Activated CD8-positive, alpha-beta memory T cell treated with anti-CD3 and anti-CD28 coated beads for 1 hour (primary cell): ENCODE measurements around the gene SUPT20H.
A peak's percentile ranks its signal among the peaks of the same experiment; 100 is the strongest.

ENCODE experiments used
- DNase-seq, 2 donors: peaks; one replicate each; pipeline ENCODE4 v3.0.0-alpha.2; 2020; ENCODE audit warnings: low read depth in 1 of 2; ENCODE audit errors: extremely low read depth in 1 of 2

Gene SUPT20H

GRCh38 chr13:37009692-37010091 is 49.8 kb downstream of the SUPT20H start:
- no peak for DNase-seq

- no peak for DNase-seq
Observed at GRCh38 chr13:37001921-37002250, 57.6 kb downstream of the SUPT20H start.

DNA sequence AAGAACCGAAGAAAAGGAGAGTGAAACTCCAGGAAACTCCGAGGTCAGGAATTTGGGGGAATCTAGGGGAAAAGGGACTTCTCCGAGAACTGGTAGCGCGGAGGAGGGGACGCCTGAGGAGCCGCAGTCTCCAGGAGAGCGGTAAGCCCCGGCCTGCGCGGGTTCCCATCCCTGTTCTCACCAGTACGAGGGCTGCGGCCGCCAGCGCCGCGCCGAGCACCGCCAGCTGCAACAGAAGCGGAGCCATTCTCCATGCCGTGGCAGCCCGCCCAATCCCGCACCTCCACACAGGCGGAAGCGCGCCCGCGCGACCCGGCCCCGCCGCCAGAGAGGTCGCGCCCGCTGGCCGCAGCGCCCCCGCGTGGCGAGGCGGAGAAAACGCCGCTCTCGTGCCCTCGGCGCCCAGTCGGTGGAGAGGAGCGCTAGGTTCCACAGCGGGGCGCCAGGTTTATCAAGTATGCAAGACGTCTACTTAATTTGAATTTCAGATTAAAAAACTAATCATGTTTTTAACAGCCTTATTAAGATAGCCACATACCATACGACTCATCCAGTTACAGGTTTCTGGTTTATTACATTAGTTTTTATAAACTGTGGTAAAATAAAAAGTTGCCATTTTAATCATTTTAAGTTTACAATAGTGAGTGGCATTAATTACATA is 60.3 kb downstream of the SUPT20H start, which contains the start of gene ALG5:
Gene ALG5, minus strand, starts transcription at position 287 of the 661 bp plus-strand sequence. Its CDS starts 40 bp downstream, at position 247.
- DNase-seq: peak; percentile 77 to 89

DNA sequence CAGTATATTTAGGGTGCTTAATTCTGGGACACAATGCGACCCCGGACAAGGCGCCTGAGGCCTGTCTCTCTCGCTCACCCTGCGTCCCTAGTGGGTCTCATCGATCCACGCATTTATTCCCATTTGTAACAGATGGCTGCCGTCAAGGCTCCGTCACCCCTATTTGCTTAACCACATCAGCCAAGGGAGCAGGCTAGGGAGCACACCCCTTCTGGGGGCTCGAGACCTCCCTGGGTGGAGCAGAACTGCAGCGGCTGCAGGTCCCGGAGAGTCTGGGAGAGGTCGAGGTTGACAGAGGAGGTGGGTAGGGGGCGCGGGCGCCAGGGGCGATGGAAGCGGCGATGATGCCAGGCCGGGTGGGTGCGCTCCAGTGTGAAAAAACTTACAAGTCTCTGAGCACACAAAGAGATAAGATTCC is 60.9 kb downstream of the SUPT20H start:
- no peak for DNase-seq

DNA sequence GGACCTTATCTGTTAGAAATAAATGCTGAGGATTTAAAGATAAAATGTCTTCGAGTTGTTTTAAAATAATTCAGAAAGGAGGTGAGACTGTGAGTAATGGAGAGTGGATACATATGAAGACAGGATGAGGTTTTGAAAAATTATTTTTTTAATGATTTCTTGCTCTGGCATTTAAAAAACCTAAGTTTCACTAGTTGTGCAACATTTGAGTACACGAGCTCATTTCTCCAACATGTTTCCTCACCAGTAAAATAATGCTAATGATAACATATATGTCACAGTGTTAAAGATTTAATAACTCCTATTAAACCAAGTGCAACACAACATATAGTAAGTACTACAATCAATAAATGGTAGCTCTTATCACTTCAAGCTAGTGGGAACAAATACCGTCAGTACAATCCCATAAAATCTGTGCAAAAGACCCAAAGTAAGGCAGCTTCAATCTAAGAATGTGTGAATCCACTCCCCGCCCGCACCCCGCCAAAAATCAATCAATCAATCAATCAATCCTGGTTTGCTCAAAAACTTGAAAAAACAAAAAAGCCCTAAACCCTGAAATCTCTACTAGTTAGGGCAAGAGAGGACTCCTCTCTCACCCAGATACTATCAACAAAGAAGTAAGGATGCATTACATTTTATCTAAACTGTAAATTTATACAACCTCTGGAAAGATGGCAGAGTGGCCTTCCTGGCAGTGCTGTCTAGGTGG is 61.6 kb downstream of the SUPT20H start:
- no peak for DNase-seq

DNA sequence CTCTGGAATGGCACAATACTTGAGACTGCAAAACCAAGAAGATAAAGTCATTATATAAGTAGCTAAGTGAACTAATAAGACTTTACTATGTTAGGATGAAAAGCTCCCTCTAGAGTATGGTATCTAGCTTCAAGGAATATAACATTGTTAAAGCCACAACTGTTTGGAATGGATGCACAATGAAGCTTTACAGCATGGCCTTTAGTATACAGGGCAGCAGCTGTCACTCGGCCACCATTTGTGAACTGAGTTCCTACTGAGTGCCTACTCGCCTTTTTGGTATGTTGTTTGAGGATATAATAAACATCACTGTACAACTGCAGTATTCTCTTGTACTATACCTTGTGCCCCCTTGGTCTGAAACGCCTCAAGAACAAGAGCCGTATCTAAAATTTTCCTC is 67.1 kb downstream of the SUPT20H start:
- DNase-seq: no peak

- no peak for DNase-seq
Observed at GRCh38 chr13:36986462-36987240, 72.8 kb downstream of the SUPT20H start.

DNA sequence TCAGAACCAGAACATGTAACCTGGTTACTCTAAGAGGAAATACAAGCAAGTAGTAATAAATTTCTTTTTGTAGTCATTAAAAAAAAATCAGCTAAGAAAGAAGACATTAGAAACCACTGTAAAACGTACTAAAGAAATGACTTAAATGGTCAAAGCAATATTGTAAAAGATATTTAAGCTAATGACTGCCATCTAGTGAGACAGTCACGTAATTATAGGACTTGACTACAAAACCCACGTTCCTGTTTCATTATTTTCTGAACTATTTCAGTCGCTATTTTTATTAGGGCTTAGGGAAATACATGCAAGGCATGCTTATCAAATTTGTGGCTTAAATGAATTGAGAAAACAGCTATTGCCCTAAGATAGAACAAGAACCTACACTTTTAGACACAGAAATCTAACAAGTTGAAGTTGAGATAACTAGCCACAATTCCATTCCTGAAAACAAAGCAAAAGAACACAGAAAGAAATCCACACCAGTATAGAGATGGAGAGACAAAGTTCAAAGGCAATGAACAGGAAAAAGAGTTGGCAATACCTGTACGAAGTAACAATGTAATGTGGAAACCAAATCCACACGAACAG is 78.2 kb downstream of the SUPT20H start:
- no peak for DNase-seq

DNA sequence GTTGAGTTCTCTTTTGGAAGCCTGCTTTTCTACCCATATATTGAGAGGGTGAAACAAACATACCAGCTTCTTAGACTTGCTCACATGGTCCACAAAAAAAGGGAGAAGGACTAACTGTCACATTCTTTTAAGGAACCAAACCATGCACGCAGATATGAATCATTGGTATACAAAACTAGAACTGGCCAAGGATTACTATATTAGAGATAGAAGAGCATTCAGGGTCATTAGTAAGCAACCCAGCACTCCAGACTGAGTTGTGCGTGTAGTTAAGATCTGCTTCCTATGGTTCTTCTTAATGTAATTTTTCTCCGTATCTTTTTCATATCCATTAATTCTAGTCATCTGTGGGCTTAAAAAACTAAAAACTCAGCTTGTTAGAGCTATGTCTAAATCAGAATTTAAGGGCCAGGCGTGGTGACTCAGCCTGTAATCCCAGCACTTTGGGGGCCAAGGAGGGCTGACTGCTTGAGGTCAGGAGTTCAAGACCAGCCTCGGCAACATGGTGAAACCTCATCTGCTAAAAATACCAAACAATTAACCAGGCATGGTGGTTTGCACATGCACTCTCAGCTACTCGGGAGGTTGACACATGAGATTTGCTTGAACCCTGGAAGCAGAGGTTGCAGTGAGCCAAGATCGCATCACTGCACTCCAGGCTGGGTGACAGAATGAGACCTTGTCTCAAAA is 80.0 kb downstream of the SUPT20H start:
- no peak for DNase-seq

- no peak for DNase-seq
Observed at GRCh38 chr13:36975172-36975571, 84.3 kb downstream of the SUPT20H start.

DNA sequence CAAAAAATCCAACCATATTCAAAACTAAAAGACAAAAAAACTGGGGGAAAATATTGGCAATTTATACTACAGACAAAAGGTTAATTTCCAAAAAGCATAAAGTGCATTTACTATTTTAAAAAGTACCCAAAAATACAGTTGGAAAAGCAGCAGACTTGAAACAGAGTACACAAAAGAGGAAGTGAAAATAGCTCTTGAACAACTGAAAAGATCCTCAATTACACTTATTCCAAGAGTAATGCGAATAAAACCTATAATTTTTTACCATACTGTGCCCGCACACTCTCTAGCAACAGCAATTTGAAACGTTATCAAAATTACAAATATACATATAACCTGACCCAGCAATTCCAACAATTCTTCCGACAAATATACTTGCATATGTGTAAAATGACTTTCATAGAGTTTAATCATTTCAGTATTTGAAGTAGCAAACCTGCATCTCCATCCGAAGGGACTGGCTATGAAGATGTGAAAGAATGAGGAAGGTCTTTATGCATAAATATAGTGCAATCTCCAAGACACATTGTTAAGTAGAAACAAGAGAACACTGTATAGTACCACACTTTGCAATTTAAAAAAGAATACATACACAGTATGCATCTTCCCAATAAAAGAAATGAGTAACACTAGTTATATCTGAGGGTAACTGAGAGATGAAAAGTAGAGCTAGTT is 85.7 kb downstream of the SUPT20H start:
- DNase-seq: no peak

- DNase-seq: no peak
Observed at GRCh38 chr13:36973009-36973408, 86.5 kb downstream of the SUPT20H start.

- no peak for DNase-seq
Observed at GRCh38 chr13:36966404-36966803, 93.1 kb downstream of the SUPT20H start.

- no peak for DNase-seq
Observed at GRCh38 chr13:36965767-36966166, 93.7 kb downstream of the SUPT20H start.

- no peak for DNase-seq
Observed at GRCh38 chr13:36959456-36960116, 99.9 kb downstream of the SUPT20H start.
